Loucy (cell line): ENCODE results near the gene PHKA1.

Experiments
- EZH2phosphoT487 ChIP-seq: fragments of 200-600 bp; IDR thresholded peaks from 2 replicates; pipeline ENCODE4 v1.6.1; 2018; ENCODE audit warnings: antibody characterized with exemption, mild to moderate bottlenecking, moderate library complexity, borderline replicate concordance
- TF ChIP-seq, protein P1 (sequence below): fragments of 200-600 bp; sonication (generic); conservative IDR thresholded peaks from 2 replicates; pipeline ENCODE4 v1.5.1; 2014; ENCODE audit warnings: mild to moderate bottlenecking, antibody characterized with exemption, low read length

- TF ChIP-seq, protein P1, sequence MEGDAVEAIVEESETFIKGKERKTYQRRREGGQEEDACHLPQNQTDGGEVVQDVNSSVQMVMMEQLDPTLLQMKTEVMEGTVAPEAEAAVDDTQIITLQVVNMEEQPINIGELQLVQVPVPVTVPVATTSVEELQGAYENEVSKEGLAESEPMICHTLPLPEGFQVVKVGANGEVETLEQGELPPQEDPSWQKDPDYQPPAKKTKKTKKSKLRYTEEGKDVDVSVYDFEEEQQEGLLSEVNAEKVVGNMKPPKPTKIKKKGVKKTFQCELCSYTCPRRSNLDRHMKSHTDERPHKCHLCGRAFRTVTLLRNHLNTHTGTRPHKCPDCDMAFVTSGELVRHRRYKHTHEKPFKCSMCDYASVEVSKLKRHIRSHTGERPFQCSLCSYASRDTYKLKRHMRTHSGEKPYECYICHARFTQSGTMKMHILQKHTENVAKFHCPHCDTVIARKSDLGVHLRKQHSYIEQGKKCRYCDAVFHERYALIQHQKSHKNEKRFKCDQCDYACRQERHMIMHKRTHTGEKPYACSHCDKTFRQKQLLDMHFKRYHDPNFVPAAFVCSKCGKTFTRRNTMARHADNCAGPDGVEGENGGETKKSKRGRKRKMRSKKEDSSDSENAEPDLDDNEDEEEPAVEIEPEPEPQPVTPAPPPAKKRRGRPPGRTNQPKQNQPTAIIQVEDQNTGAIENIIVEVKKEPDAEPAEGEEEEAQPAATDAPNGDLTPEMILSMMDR: no peak
- no peak for TF ChIP-seq EZH2phosphoT487
Measured at GRCh38 chrX:72705814-72706213, 8.3 kb downstream of the PHKA1 start.
